GM23338 (cell line): ENCODE results near the gene CD247. TPM values are rescaled to one million over a fixed set of nuclear protein-coding genes. Genes with fewer than 3 reads are reported as not detected.

ENCODE experiments used
- ATAC-seq: fragments of 200-7000 bp; cut with Tn5 transposase; 3 replicates; pipeline ENCODE4 v1.9.1; 2020
- DNase-seq: peaks from one replicate; pipeline ENCODE4 v3.0.0-alpha.2; 2015; ENCODE audit warnings: low spot score
- H2AFZ ChIP-seq: fragments of 200-600 bp; sonication (generic); 2 replicates; pipeline ENCODE4 v1.8.0; 2016; ENCODE audit warnings: antibody characterized with exemption, mild to moderate bottlenecking, moderate library complexity
- H3F3A ChIP-seq: fragments of 200-600 bp; sonication (generic); replicated peaks from 2 replicates; pipeline ENCODE4 v1.8.0; 2017; ENCODE audit warnings: antibody characterized with exemption, mixed run types, low read depth
- H3K27ac ChIP-seq: fragments of 200-600 bp; sonication (generic); 2 replicates; pipeline ENCODE4 v1.6.1; 2016; ENCODE audit warnings: low read depth
- H3K27me3 ChIP-seq: fragments of 200-600 bp; sonication (generic); 2 replicates; pipeline ENCODE4 v1.8.0; 2016; ENCODE audit warnings: mild to moderate bottlenecking, mixed run types, moderate library complexity; ENCODE audit not compliant: insufficient read depth
- H3K36me3 ChIP-seq: fragments of 200-600 bp; sonication (generic); 2 replicates; pipeline ENCODE4 v1.8.0; 2016; ENCODE audit warnings: mild to moderate bottlenecking; ENCODE audit not compliant: insufficient read depth
- H3K4me1 ChIP-seq: fragments of 200-600 bp; sonication (generic); 2 replicates; pipeline ENCODE4 v1.8.0; 2016; ENCODE audit warnings: mild to moderate bottlenecking, moderate library complexity; ENCODE audit not compliant: insufficient read depth
- H3K4me2 ChIP-seq: fragments of 200-600 bp; sonication (generic); 2 replicates; pipeline ENCODE4 v1.7.1; 2017; ENCODE audit warnings: mixed run types
- H3K4me3 ChIP-seq: fragments of 200-600 bp; sonication (generic); 2 replicates; pipeline ENCODE4 v1.6.1; 2016; ENCODE audit warnings: mixed run types
- H3K79me2 ChIP-seq: fragments of 200-600 bp; sonication (generic); replicated peaks from 2 replicates; pipeline ENCODE4 v1.8.0; 2017; ENCODE audit warnings: mild to moderate bottlenecking; ENCODE audit not compliant: insufficient read depth
- H3K9me2 ChIP-seq: fragments of 200-600 bp; sonication (generic); 2 replicates; pipeline ENCODE4 v1.8.0; 2017; ENCODE audit not compliant: insufficient read depth
- H4K20me1 ChIP-seq: fragments of 200-600 bp; sonication (generic); replicated peaks from 2 replicates; pipeline ENCODE4 v1.8.0; 2017; ENCODE audit warnings: mild to moderate bottlenecking; ENCODE audit not compliant: insufficient read depth
- H3K27ac Mint-ChIP-seq: 2 replicates; pipeline ENCODE4 v1.8.0; 2020; ENCODE audit warnings: inconsistent platforms, mild to moderate bottlenecking, moderate library complexity, mixed read lengths
- H3K27me3 Mint-ChIP-seq: 3 replicates; pipeline ENCODE4 v1.8.0; 2022; ENCODE audit warnings: low read depth, mild to moderate bottlenecking, moderate library complexity, mixed read lengths, inconsistent platforms; ENCODE audit not compliant: insufficient read depth, poor library complexity
- H3K36me3 Mint-ChIP-seq: 3 replicates; pipeline ENCODE4 v1.8.0; 2021; ENCODE audit warnings: low read depth, mild to moderate bottlenecking, inconsistent platforms, moderate library complexity, mixed read lengths
- H3K4me1 Mint-ChIP-seq: 3 replicates; pipeline ENCODE4 v1.8.0; 2020; ENCODE audit warnings: mild to moderate bottlenecking, inconsistent platforms, mixed read lengths
- H3K4me3 Mint-ChIP-seq: 3 replicates; pipeline ENCODE4 v1.8.0; 2021; ENCODE audit warnings: moderate library complexity, mild to moderate bottlenecking, inconsistent platforms, mixed read lengths
- H3K9me3 Mint-ChIP-seq: 3 replicates; pipeline ENCODE4 v1.8.0; 2020; ENCODE audit warnings: moderate library complexity, mild to moderate bottlenecking, inconsistent platforms, mixed read lengths
- CREB1 ChIP-seq: fragments of 250-450 bp; sonication (Bioruptor Pico); IDR thresholded peaks from 2 replicates; pipeline ENCODE4 v1.5.0; 2020; ENCODE audit warnings: low read depth, mild to moderate bottlenecking, moderate library complexity
- ETS1 ChIP-seq: IDR thresholded peaks from 2 replicates; pipeline ENCODE4 v1.6.1; 2016; ENCODE audit warnings: antibody characterized with exemption
- EZH2 ChIP-seq: fragments of 200-600 bp; sonication (generic); IDR thresholded peaks from one replicate; pipeline ENCODE4 v1.8.0; 2017; ENCODE audit warnings: antibody characterized with exemption, mild to moderate bottlenecking, low read depth; ENCODE audit not compliant: unreplicated experiment
- EZH2phosphoT487 ChIP-seq: fragments of 200-600 bp; sonication (generic); IDR thresholded peaks from one replicate; pipeline ENCODE4 v1.8.1; 2018; ENCODE audit warnings: antibody characterized with exemption; ENCODE audit not compliant: unreplicated experiment
- JUNB ChIP-seq: IDR thresholded peaks from one replicate; pipeline ENCODE4 v1.6.1; 2016; ENCODE audit warnings: antibody characterized with exemption; ENCODE audit not compliant: unreplicated experiment
- NANOG ChIP-seq: IDR thresholded peaks from 2 replicates; pipeline ENCODE4 v1.6.1; 2016; ENCODE audit warnings: antibody characterized with exemption, borderline replicate concordance
- POLR2AphosphoS5 ChIP-seq: IDR thresholded peaks from 2 replicates; pipeline ENCODE4 v1.6.1; 2016; ENCODE audit warnings: antibody characterized with exemption, low read depth
- REST ChIP-seq: IDR thresholded peaks from one replicate; pipeline ENCODE4 v1.6.1; 2018; ENCODE audit warnings: antibody characterized with exemption; ENCODE audit not compliant: unreplicated experiment
- STAT1 ChIP-seq: IDR thresholded peaks from one replicate; pipeline ENCODE4 v1.6.1; 2016; ENCODE audit warnings: antibody characterized with exemption; ENCODE audit not compliant: unreplicated experiment
- ZNF114 ChIP-seq: fragments of 250-450 bp; sonication (Bioruptor Pico); IDR thresholded peaks from 2 replicates; pipeline ENCODE4 v1.5.0; 2020; ENCODE audit warnings: mild to moderate bottlenecking, moderate library complexity
- ZNF331 ChIP-seq: fragments of 250-450 bp; sonication (Bioruptor Pico); IDR thresholded peaks from 2 replicates; pipeline ENCODE4 v1.5.0; 2020; ENCODE audit warnings: low read depth, mild to moderate bottlenecking, moderate library complexity
- polyA plus RNA-seq: library from polyadenylated mRNA; unstranded; fragments of >200 nt; fragmentation: Nextera tagmentation; extraction: Ambion mirVana; gene quantifications from 2 replicates; pipeline ENCODE4 v1.2.1, GENCODE V29; 2016
- total RNA-seq: library from RNA; depleted of rRNA; stranded (reverse); fragments of >200 nt; shearing (Covaris generic); gene quantifications from 2 replicates; pipeline ENCODE4 v1.2.3, GENCODE V29; 2014

Gene CD247
- total and polyA plus RNA-seq, 2 experiments from 2014 or later, result 1.2 to 1.4 TPM

GRCh38 chr1:167544447-167545093, 26.2 kb upstream of the CD247 start:
- no peaks in the 10 kb centered on the region for H3K4me1 ChIP-seq
- H3K4me1 Mint-ChIP-seq, result peaks cover 10% of the 10 kb centered on the region
- H4K20me1 ChIP-seq, result no peaks in the 10 kb centered on the region
- no peaks in the 10 kb centered on the region for H3K27me3 ChIP-seq
- H3K36me3 ChIP-seq, result peaks cover 7% of the 10 kb centered on the region; the same call in 1 of the 2 replicates
- peaks cover 5% of the 10 kb centered on the region for H3K27me3 Mint-ChIP-seq
- ATAC-seq (no peak), DNase-seq (no peak)
- H3K79me2 ChIP-seq, result no peaks in the 10 kb centered on the region
- H3K9me2 ChIP-seq, result no peaks in the 10 kb centered on the region
- no peak for TF ChIP-seq ETS1
- no peak overlapping the region for H3K4me3 ChIP-seq
- no peak overlapping the region for H3K4me2 ChIP-seq
- no peaks in the 10 kb centered on the region for H3K9me3 Mint-ChIP-seq
- no peak overlapping the region for H3K27ac ChIP-seq
- no peak overlapping the region for H3K4me3 Mint-ChIP-seq
- H3F3A ChIP-seq, result no peaks in the 10 kb centered on the region
- H2AFZ ChIP-seq, result no peak overlapping the region
- peaks cover 19% of the 10 kb centered on the region for H3K36me3 Mint-ChIP-seq
- no peak overlapping the region for H3K27ac Mint-ChIP-seq

GRCh38 chr1:167543199-167543990, 25.1 kb upstream of the CD247 start:
- H3F3A ChIP-seq, result no peaks in the 10 kb centered on the region
- no peak overlapping the region for H3K4me3 ChIP-seq
- peaks cover 5% of the 10 kb centered on the region for H3K27me3 Mint-ChIP-seq
- H3K4me3 Mint-ChIP-seq, result no peak overlapping the region
- H3K4me2 ChIP-seq, result no peak overlapping the region
- H3K4me1 Mint-ChIP-seq, result peaks cover 13% of the 10 kb centered on the region; the same call in 2 of the 3 replicates
- no peak for ATAC-seq
- peaks cover 7% of the 10 kb centered on the region; the same call in 1 of the 2 replicates for H3K36me3 ChIP-seq
- H3K9me3 Mint-ChIP-seq, result no peaks in the 10 kb centered on the region
- H2AFZ ChIP-seq, result no peak overlapping the region
- H3K36me3 Mint-ChIP-seq, result peaks cover 19% of the 10 kb centered on the region
- H3K27ac ChIP-seq, result no peak overlapping the region
- H3K27me3 ChIP-seq, result no peaks in the 10 kb centered on the region
- H3K27ac Mint-ChIP-seq, result no peak overlapping the region
- H3K9me2 ChIP-seq, result no peaks in the 10 kb centered on the region
- H3K79me2 ChIP-seq, result no peaks in the 10 kb centered on the region
- no peaks in the 10 kb centered on the region for H4K20me1 ChIP-seq
- H3K4me1 ChIP-seq, result no peaks in the 10 kb centered on the region
- no peak for DNase-seq
- TF ChIP-seq EZH2phosphoT487 (no peak), ETS1 (no peak), ZNF331 (no peak), JUNB (no peak), EZH2 (no peak), REST (no peak), POLR2AphosphoS5 (no peak), ZNF114 (CRISPR knock-in tag) (no peak), STAT1 (no peak), NANOG (no peak), CREB1 (CRISPR knock-in tag) (no peak)
